Stimulated activated CD4-positive, alpha-beta T cell treated with anti-CD3 and anti-CD28 coated beads, TNF-alpha, amount 100 ng/mL, for 1 hour (primary cell): ENCODE data around the gene IDUA.
"Not testable (repeated sequence)": the region's sequence is repeated elsewhere in the genome, so short reads cannot be mapped to it uniquely, and the experiment has no call there.

ENCODE experiments used
- DNase-seq, 3 donors: peaks; one replicate each; pipeline ENCODE4 v3.0.0-alpha.2; 2020; ENCODE audit warnings: low read depth in 3 of 3, low spot score in 1 of 3

Gene IDUA

GRCh38 chr4:999240-999863, 12.5 kb downstream of the IDUA start:
- DNase-seq = not testable (repeated sequence)

GRCh38 chr4:999882-1000425, 13.1 kb downstream of the IDUA start:
- DNase-seq = no peak

- DNase-seq = no peak
Observed at GRCh38 chr4:1000686-1001260, 13.9 kb downstream of the IDUA start.

GRCh38 chr4:1001561-1002130, 14.8 kb downstream of the IDUA start:
- DNase-seq = no peak

GRCh38 chr4:1002131-1002630, 15.3 kb downstream of the IDUA start:
- no peak for DNase-seq

- no peak for DNase-seq
Observed at GRCh38 chr4:1002631-1003251, 15.9 kb downstream of the IDUA start.

GRCh38 chr4:1003271-1004070, 16.6 kb downstream of the IDUA start:
- no peak for DNase-seq

- no peak for DNase-seq
Observed at GRCh38 chr4:1004071-1004418, 17.2 kb downstream of the IDUA start.

- no peak for DNase-seq
Observed at GRCh38 chr4:1004557-1005485, 18.0 kb downstream of the IDUA start.

- no peak for DNase-seq
Observed at GRCh38 chr4:1006856-1007255, 20.0 kb downstream of the IDUA start.

GRCh38 chr4:1008840-1009541, 22.1 kb downstream of the IDUA start:
- DNase-seq = peak in 1 of 3 donors; percentile 10

GRCh38 chr4:1009542-1010394, 22.9 kb downstream of the IDUA start:
- peak; percentile 50 to 72 (median 61) for DNase-seq

GRCh38 chr4:1010395-1011021, 23.7 kb downstream of the IDUA start:
- DNase-seq = peak in 2 of 3 donors; percentile 27 to 35

- DNase-seq = peak; percentile 82 to 92 (median 87)
Observed at GRCh38 chr4:1011022-1011665, 24.3 kb downstream of the IDUA start, which contains the start of gene FGFRL1. Gene FGFRL1, plus strand, starts transcription at chr4:1011626. Its CDS starts 860 bp downstream, at chr4:1012486.

- no peak for DNase-seq
Observed at GRCh38 chr4:1011666-1012033, 24.8 kb downstream of the IDUA start.

GRCh38 chr4:1012034-1012739, 25.3 kb downstream of the IDUA start:
- no peak for DNase-seq
